ENCODE results near the gene TACC3. TPM values are rescaled to one million over a fixed set of nuclear protein-coding genes. Genes with fewer than 3 reads are reported as not detected.
"Not testable (repeated sequence)": the region's sequence is repeated elsewhere in the genome, so short reads cannot be mapped to it uniquely, and the experiment has no call there.

The TACC3 gene
- polyA plus RNA-seq, 1 donor, result 27.8 TPM

GRCh38 chr4:1683736-1684505 is 37.4 kb upstream of the TACC3 start, which contains the start of gene FAM53A:
FAM53A (minus strand) TSS chr4:1684313; CDS start chr4:1668741, 15,572 bp downstream.
- DNase-seq, result peak; percentile 87 to 89
- WGBS (ENCODE audit: insufficient coverage, low lambda C conversion rate), result no CpG with 5 or more reads among the region's 118 CpGs
- peaks cover 6% of the 10 kb centered on the region for H3K4me1 ChIP-seq (ENCODE audit: control insufficient read depth, insufficient read depth, low read length)
- no peak within 1 kb of the TSS for H3K27ac ChIP-seq (ENCODE audit: low read length)
- H3K9me3 ChIP-seq (ENCODE audit: control insufficient read depth, low read depth, low read length), result peaks cover 5% of the 10 kb centered on the region
- H3K27me3 ChIP-seq (ENCODE audit: control insufficient read depth, insufficient read depth, low read length), result peaks cover 3% of the 10 kb centered on the region
- no peaks in the 10 kb centered on the region for H3K36me3 ChIP-seq (ENCODE audit: control insufficient read depth, insufficient read depth, low read length)
- peak within 1 kb of the TSS; percentile 48 for H3K4me3 ChIP-seq (ENCODE audit: low read length)

- no peak overlapping the region for H3K27ac ChIP-seq (ENCODE audit: low read length)
- no peaks in the 10 kb centered on the region for H3K36me3 ChIP-seq (ENCODE audit: control insufficient read depth, insufficient read depth, low read length)
- peaks cover 5% of the 10 kb centered on the region for H3K9me3 ChIP-seq (ENCODE audit: control insufficient read depth, low read depth, low read length)
- peak; percentile 23 to 30 for DNase-seq
- peaks cover 3% of the 10 kb centered on the region for H3K27me3 ChIP-seq (ENCODE audit: control insufficient read depth, insufficient read depth, low read length)
- peak overlapping the region; percentile 48 for H3K4me3 ChIP-seq (ENCODE audit: low read length)
- no CpG with 5 or more reads among the region's 66 CpGs for WGBS (ENCODE audit: insufficient coverage, low lambda C conversion rate)
- H3K4me1 ChIP-seq (ENCODE audit: control insufficient read depth, insufficient read depth, low read length), result peaks cover 6% of the 10 kb centered on the region
These were observed 36.7 kb upstream of the TACC3 start for GRCh38 chr4:1684506-1685234.

GRCh38 chr4:1685235-1686150 is 35.8 kb upstream of the TACC3 start:
- DNase-seq, result peak in 1 of 2 donors; percentile 23
- Histone ChIP-seq H3K9me3 (ENCODE audit: control insufficient read depth, low read depth, low read length) (peaks cover 5% of the 10 kb centered on the region), H3K4me3 (ENCODE audit: low read length) (peak overlapping the region; percentile 48), H3K27ac (ENCODE audit: low read length) (no peak overlapping the region), H3K27me3 (ENCODE audit: control insufficient read depth, insufficient read depth, low read length) (peaks cover 3% of the 10 kb centered on the region), H3K4me1 (ENCODE audit: control insufficient read depth, insufficient read depth, low read length) (peaks cover 6% of the 10 kb centered on the region), H3K36me3 (ENCODE audit: control insufficient read depth, insufficient read depth, low read length) (peaks cover under 1% of the 10 kb centered on the region)
- WGBS (ENCODE audit: insufficient coverage, low lambda C conversion rate), result no CpG with 5 or more reads among the region's 23 CpGs

GRCh38 chr4:1686440-1687036 is 34.8 kb upstream of the TACC3 start:
- DNase-seq, result no peak
- WGBS (ENCODE audit: insufficient coverage, low lambda C conversion rate), result no CpG with 5 or more reads among the region's 7 CpGs
- Histone ChIP-seq H3K4me1 (ENCODE audit: control insufficient read depth, insufficient read depth, low read length) (peaks cover 6% of the 10 kb centered on the region), H3K9me3 (ENCODE audit: control insufficient read depth, low read depth, low read length) (peaks cover 5% of the 10 kb centered on the region), H3K27me3 (ENCODE audit: control insufficient read depth, insufficient read depth, low read length) (peaks cover 3% of the 10 kb centered on the region), H3K27ac (ENCODE audit: low read length) (no peak overlapping the region), H3K4me3 (ENCODE audit: low read length) (no peak overlapping the region), H3K36me3 (ENCODE audit: control insufficient read depth, insufficient read depth, low read length) (peaks cover 9% of the 10 kb centered on the region)

GRCh38 chr4:1690698-1691097 is 30.6 kb upstream of the TACC3 start:
- Histone ChIP-seq H3K36me3 (ENCODE audit: control insufficient read depth, insufficient read depth, low read length) (peaks cover 43% of the 10 kb centered on the region), H3K27me3 (ENCODE audit: control insufficient read depth, insufficient read depth, low read length) (no peaks in the 10 kb centered on the region), H3K9me3 (ENCODE audit: control insufficient read depth, low read depth, low read length) (no peaks in the 10 kb centered on the region), H3K27ac (ENCODE audit: low read length) (no peak overlapping the region), H3K4me3 (ENCODE audit: low read length) (no peak overlapping the region), H3K4me1 (ENCODE audit: control insufficient read depth, insufficient read depth, low read length) (no peaks in the 10 kb centered on the region)
- no peak for DNase-seq
- 86% methylated on average over 1 of the region's 3 CpGs for WGBS (ENCODE audit: insufficient coverage, low lambda C conversion rate)

- Histone ChIP-seq H3K27ac (ENCODE audit: low read length) (no peak overlapping the region), H3K27me3 (ENCODE audit: control insufficient read depth, insufficient read depth, low read length) (no peaks in the 10 kb centered on the region), H3K9me3 (ENCODE audit: control insufficient read depth, low read depth, low read length) (no peaks in the 10 kb centered on the region), H3K36me3 (ENCODE audit: control insufficient read depth, insufficient read depth, low read length) (peaks cover 53% of the 10 kb centered on the region), H3K4me3 (ENCODE audit: low read length) (no peak overlapping the region), H3K4me1 (ENCODE audit: control insufficient read depth, insufficient read depth, low read length) (no peaks in the 10 kb centered on the region)
- no CpG with 5 or more reads among the region's 9 CpGs for WGBS (ENCODE audit: insufficient coverage, low lambda C conversion rate)
- no peak for DNase-seq
These were observed 29.5 kb upstream of the TACC3 start for GRCh38 chr4:1691737-1692373.

DNA sequence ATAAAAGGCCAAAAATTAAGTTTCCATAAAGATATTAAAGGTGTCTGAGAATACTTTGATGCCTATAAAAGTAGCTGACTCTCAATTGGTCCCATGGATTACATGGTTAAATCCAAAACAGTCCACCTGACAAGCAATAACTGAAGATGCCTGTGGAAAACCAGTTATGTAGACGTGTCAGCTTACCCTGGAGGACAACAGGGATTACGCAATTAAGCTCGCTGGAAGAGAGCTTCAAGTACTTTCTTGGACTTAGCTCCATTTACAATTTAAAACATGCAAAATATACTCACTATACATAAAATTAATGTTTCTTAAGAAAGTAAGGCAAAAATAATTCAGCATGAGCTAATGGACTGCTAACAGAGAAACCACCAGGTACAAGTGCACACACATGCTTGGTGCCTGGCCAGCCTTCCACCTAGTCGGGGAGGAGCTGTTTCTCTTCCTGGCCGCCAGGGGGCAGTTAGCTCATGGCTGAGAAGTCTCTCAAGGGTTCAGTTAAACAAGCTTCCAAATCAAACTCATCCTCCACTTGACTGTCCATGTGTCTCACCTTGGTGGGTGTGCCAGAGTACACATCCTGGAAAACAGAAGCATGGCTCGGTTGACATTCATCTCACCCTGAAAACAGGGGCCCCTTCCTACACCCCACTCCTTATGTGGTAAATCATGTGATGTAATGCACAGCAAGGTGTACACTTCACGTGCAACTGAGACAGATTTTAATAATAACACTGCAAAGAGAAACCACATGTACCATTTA is 28.0 kb upstream of the TACC3 start:
- peak; percentile 69 to 70 for DNase-seq
- no peaks in the 10 kb centered on the region for H3K4me1 ChIP-seq (ENCODE audit: control insufficient read depth, insufficient read depth, low read length)
- no CpG with 5 or more reads among the region's 7 CpGs for WGBS (ENCODE audit: insufficient coverage, low lambda C conversion rate)
- no peak overlapping the region for H3K27ac ChIP-seq (ENCODE audit: low read length)
- H3K36me3 ChIP-seq (ENCODE audit: control insufficient read depth, insufficient read depth, low read length), result peaks cover 60% of the 10 kb centered on the region
- no peak overlapping the region for H3K4me3 ChIP-seq (ENCODE audit: low read length)
- H3K27me3 ChIP-seq (ENCODE audit: control insufficient read depth, insufficient read depth, low read length), result no peaks in the 10 kb centered on the region
- H3K9me3 ChIP-seq (ENCODE audit: control insufficient read depth, low read depth, low read length), result no peaks in the 10 kb centered on the region

- Histone ChIP-seq H3K4me3 (ENCODE audit: low read length) (no peak overlapping the region), H3K4me1 (ENCODE audit: control insufficient read depth, insufficient read depth, low read length) (no peaks in the 10 kb centered on the region), H3K9me3 (ENCODE audit: control insufficient read depth, low read depth, low read length) (no peaks in the 10 kb centered on the region), H3K27me3 (ENCODE audit: control insufficient read depth, insufficient read depth, low read length) (no peaks in the 10 kb centered on the region), H3K36me3 (ENCODE audit: control insufficient read depth, insufficient read depth, low read length) (peaks cover 72% of the 10 kb centered on the region), H3K27ac (ENCODE audit: low read length) (no peak overlapping the region)
- 100% methylated on average over 1 of the region's 5 CpGs for WGBS (ENCODE audit: insufficient coverage, low lambda C conversion rate)
- peak in 1 of 2 donors; percentile 26 for DNase-seq
These were observed 25.4 kb upstream of the TACC3 start for GRCh38 chr4:1695913-1696312.

DNA sequence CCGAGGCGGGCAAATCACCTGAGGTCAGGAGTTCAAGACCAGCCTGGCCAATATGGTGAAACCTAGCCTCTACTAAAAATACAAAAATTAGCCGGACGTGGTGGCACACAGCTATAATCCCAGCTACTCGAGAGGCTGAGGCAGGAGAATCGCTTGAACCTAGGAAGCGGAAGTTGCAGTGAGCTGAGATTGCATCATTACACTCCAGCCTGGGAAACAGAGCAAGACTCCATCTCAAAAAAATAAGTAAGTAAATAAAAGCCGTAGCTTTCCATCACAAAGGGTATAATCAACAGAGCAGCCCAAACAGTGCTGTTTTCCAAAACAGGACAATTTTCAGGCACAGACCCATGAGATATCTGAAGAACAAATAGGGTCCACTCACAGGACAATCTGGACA is 19.6 kb upstream of the TACC3 start:
- 83% methylated on average over 1 of the region's 8 CpGs for WGBS (ENCODE audit: insufficient coverage, low lambda C conversion rate)

More for the DNA sequence above, 19.6 kb upstream of the TACC3 start:
- H3K27ac ChIP-seq (ENCODE audit: low read length); H3K4me3 ChIP-seq (ENCODE audit: low read length); H3K27me3 ChIP-seq (ENCODE audit: control insufficient read depth, insufficient read depth, low read length); H3K9me3 ChIP-seq (ENCODE audit: control insufficient read depth, low read depth, low read length); DNase-seq; H3K4me1 ChIP-seq (ENCODE audit: control insufficient read depth, insufficient read depth, low read length): not testable (repeated sequence)
- H3K36me3 ChIP-seq (ENCODE audit: control insufficient read depth, insufficient read depth, low read length), result peaks cover 69% of the 10 kb centered on the region

Data from large intestine (tissue), 3 donors.